PC-3 (cell line): Measurements from ENCODE around the gene MS4A18. TPM values are rescaled to one million over a fixed set of nuclear protein-coding genes. Genes with fewer than 3 reads are reported as not detected.
A peak's percentile ranks its signal among the peaks of the same experiment; 100 is the strongest.

ENCODE experiments used
- ATAC-seq: fragments of 200-7000 bp; cut with Tn5 transposase; 2 replicates; pipeline ENCODE4 v1.9.1; 2020; ENCODE audit warnings: mild to moderate bottlenecking, moderate library complexity
- BruUV-seq: library from RNA; stranded (reverse); fragments of 400-500 nt; replicated peaks from 2 replicates; lab custom pipeline; 2021; lab: Mats Ljungman, UMichigan
- CTCF ChIA-PET: fragments of 300-600 bp; sonication (Branson Sonifier 250); formaldehyde crosslinking; loops from one replicate; lab custom pipeline; 2022; ENCODE audit warnings: antibody characterized with exemption; lab: Charles Lee
- POLR2A ChIA-PET: fragments of 300-600 bp; sonication (Branson Sonifier 250); formaldehyde crosslinking; loops from one replicate; lab custom pipeline; 2022; ENCODE audit warnings: antibody characterized with exemption; ENCODE audit not compliant: unreplicated experiment; lab: Charles Lee
- DNase-seq: peaks from one replicate; pipeline ENCODE4 v3.0.0-alpha.2; 2015
- H2AFZ ChIP-seq: fragments of 300-600 bp; sonication (generic); 2 replicates; pipeline ENCODE4 v1.6.0; 2016; ENCODE audit warnings: antibody characterized with exemption, low read length
- H3F3A ChIP-seq: fragments of 300-600 bp; sonication (generic); one replicate; pipeline ENCODE4 v1.6.0; 2017; ENCODE audit warnings: antibody characterized with exemption, low read length, control low read depth, mild to moderate bottlenecking; ENCODE audit not compliant: unreplicated experiment
- H3K27ac ChIP-seq: fragments of 300-600 bp; sonication (generic); 2 replicates; pipeline ENCODE4 v1.5.1; 2016; ENCODE audit warnings: mild to moderate bottlenecking, low read length
- H3K27me3 ChIP-seq: fragments of 300-600 bp; sonication (generic); 2 replicates; pipeline ENCODE4 v1.6.1; 2016; ENCODE audit warnings: low read length, mixed read lengths
- H3K36me3 ChIP-seq: fragments of 300-600 bp; sonication (generic); 2 replicates; pipeline ENCODE4 v1.6.1; 2016; ENCODE audit warnings: low read depth, mixed run types, low read length, mixed read lengths
- H3K4me1 ChIP-seq: fragments of 300-600 bp; sonication (generic); 2 replicates; pipeline ENCODE4 v1.5.1; 2016; ENCODE audit warnings: low read length; ENCODE audit not compliant: insufficient read depth
- H3K4me2 ChIP-seq: fragments of 300-600 bp; sonication (generic); 2 replicates; pipeline ENCODE4 v1.6.0; 2016; ENCODE audit warnings: low read length
- H3K4me3 ChIP-seq: fragments of 300-600 bp; sonication (generic); 2 replicates; pipeline ENCODE4 v1.5.1; 2016; ENCODE audit warnings: mild to moderate bottlenecking, low read length, mixed read lengths
- H3K79me2 ChIP-seq: fragments of 300-600 bp; sonication (generic); 2 replicates; pipeline ENCODE4 v1.6.1; 2017; ENCODE audit warnings: low read length, mixed read lengths
- H3K9ac ChIP-seq: fragments of 300-600 bp; sonication (generic); 2 replicates; pipeline ENCODE4 v1.6.0; 2016; ENCODE audit warnings: mild to moderate bottlenecking, low read length
- H3K9me2 ChIP-seq: fragments of 300-600 bp; sonication (generic); replicated peaks from 2 replicates; pipeline ENCODE4 v1.6.1; 2016; ENCODE audit warnings: mixed run types, low read length, mixed read lengths
- H3K9me3 ChIP-seq: fragments of 300-600 bp; sonication (generic); 2 replicates; pipeline ENCODE4 v1.6.1; 2016; ENCODE audit warnings: low read length, mixed read lengths
- H4K20me1 ChIP-seq: fragments of 300-600 bp; sonication (generic); 2 replicates; pipeline ENCODE4 v1.6.1; 2016; ENCODE audit warnings: low read length, mixed read lengths
- EZH2 ChIP-seq: fragments of 300-600 bp; sonication (generic); IDR thresholded peaks from one replicate; pipeline ENCODE4 v1.6.1; 2017; ENCODE audit warnings: antibody characterized with exemption, mild to moderate bottlenecking, low read length; ENCODE audit not compliant: unreplicated experiment
- EZH2phosphoT487 ChIP-seq: fragments of 300-600 bp; sonication (generic); IDR thresholded peaks from 2 replicates; pipeline ENCODE4 v1.6.1; 2018; ENCODE audit warnings: mild to moderate bottlenecking, antibody characterized with exemption, low read length, borderline replicate concordance
- intact Hi-C: fragments of 100-400 bp; cut with micrococcal nuclease; formaldehyde crosslinking; loops from 2 replicates; pipeline ENCODE4 v1.9.0; 2023
- total RNA-seq: library from RNA; depleted of rRNA; stranded (reverse); fragments of >200 nt; gene quantifications from 2 replicates; pipeline ENCODE4 v1.2.3, GENCODE V29; 2014
- TF ChIP-seq, protein P1 (sequence below): fragments of 300-600 bp; sonication (generic); conservative IDR thresholded peaks from 2 replicates; pipeline ENCODE4 v1.5.1; 2017; ENCODE audit warnings: antibody characterized with exemption, low read depth, mild to moderate bottlenecking, low read length

Gene MS4A18
- total RNA-seq, 1 experiment from 2014 or later: not detected

DNA sequence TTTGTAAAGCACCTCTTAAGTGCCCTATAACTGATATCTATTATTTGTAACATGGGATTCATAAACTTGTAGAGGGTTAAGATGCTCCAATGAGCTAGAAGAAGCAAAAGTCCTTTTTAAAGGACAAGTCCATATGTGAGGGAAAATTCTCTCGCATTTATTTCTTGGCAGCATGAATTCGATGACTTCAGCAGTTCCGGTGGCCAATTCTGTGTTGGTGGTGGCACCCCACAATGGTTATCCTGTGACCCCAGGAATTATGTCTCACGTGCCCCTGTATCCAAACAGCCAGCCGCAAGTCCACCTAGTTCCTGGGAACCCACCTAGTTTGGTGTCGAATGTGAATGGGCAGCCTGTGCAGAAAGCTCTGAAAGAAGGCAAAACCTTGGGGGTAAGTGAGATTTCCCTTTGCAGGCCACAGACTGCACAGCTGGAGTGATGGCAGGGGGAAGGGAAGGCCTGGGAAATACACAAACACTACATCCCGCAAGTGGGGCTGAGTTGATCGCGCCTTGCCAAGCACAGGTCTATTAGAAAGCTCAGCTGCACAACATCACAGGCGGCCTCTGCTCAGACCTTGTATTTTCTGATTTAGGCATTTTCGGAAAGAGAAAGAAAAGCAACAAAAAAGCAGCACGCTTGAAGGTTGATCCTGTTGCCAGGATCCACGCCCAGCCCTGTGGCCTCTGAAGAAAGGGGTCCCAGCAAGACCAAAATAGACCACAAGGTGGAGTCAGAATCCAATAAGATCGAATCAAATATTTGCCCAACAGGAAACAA lies 23.6 kb upstream of the MS4A18 start:
- Histone ChIP-seq H3K27me3 (peaks cover 44% of the 10 kb centered on the region; the same call in 1 of the 2 replicates), H3K27ac (no peak overlapping the region), H2AFZ (peak overlapping the region; percentile 8), H3K4me3 (no peak overlapping the region; the same call in 1 of the 2 replicates), H3K9me2 (no peaks in the 10 kb centered on the region), H3K4me2 (peak overlapping the region; percentile 29), H3F3A (no peaks in the 10 kb centered on the region), H3K4me1 (0 out of 2 replicates have a peak, but pooled peaks cover 4% of the 10 kb centered on the region), H3K79me2 (no peaks in the 10 kb centered on the region), H3K9ac (no peak overlapping the region), H3K36me3 (no peaks in the 10 kb centered on the region), H3K9me3 (no peaks in the 10 kb centered on the region), H4K20me1 (no peaks in the 10 kb centered on the region)
- TF ChIP-seq, protein P1, sequence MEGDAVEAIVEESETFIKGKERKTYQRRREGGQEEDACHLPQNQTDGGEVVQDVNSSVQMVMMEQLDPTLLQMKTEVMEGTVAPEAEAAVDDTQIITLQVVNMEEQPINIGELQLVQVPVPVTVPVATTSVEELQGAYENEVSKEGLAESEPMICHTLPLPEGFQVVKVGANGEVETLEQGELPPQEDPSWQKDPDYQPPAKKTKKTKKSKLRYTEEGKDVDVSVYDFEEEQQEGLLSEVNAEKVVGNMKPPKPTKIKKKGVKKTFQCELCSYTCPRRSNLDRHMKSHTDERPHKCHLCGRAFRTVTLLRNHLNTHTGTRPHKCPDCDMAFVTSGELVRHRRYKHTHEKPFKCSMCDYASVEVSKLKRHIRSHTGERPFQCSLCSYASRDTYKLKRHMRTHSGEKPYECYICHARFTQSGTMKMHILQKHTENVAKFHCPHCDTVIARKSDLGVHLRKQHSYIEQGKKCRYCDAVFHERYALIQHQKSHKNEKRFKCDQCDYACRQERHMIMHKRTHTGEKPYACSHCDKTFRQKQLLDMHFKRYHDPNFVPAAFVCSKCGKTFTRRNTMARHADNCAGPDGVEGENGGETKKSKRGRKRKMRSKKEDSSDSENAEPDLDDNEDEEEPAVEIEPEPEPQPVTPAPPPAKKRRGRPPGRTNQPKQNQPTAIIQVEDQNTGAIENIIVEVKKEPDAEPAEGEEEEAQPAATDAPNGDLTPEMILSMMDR: peak; percentile 83
- TF ChIP-seq EZH2phosphoT487: no peak
- ATAC-seq: peak; percentile 64
- no TSS peak for BruUV-seq
- ChIA-PET CTCF (no interaction called here), POLR2A (no interaction called here)
- peak; percentile 79 for DNase-seq
- intact Hi-C loops: loop anchor here (2.0 kb wide), 1 partner anchor 56 kb away; the partner anchor contains the start of gene MS4A15

GRCh38 chr11:60701469-60701818 lies 23.1 kb upstream of the MS4A18 start:
- H3K9me2 ChIP-seq: no peaks in the 10 kb centered on the region
- H3K27ac ChIP-seq: no peak overlapping the region
- 0 out of 2 replicates have a peak, but pooled peaks cover 4% of the 10 kb centered on the region for H3K4me1 ChIP-seq
- no peaks in the 10 kb centered on the region for H3K36me3 ChIP-seq
- H3K9ac ChIP-seq: no peak overlapping the region
- H3K4me3 ChIP-seq: no peak overlapping the region; the same call in 1 of the 2 replicates
- H4K20me1 ChIP-seq: no peaks in the 10 kb centered on the region
- no peaks in the 10 kb centered on the region for H3K9me3 ChIP-seq
- H3K79me2 ChIP-seq: no peaks in the 10 kb centered on the region
- H3K4me2 ChIP-seq: peak overlapping the region; percentile 29
- no TSS peak for BruUV-seq
- H3F3A ChIP-seq: no peaks in the 10 kb centered on the region
- H3K27me3 ChIP-seq: peaks cover 46% of the 10 kb centered on the region
- CTCF ChIA-PET: no interaction called here
- ATAC-seq: no peak
- TF ChIP-seq, protein P1: no peak
- TF ChIP-seq EZH2: no peak
- TF ChIP-seq EZH2phosphoT487: no peak
- intact Hi-C loops: loop anchor here (2.0 kb wide), 1 partner anchor 55 kb away; the partner anchor contains the start of gene MS4A15
- POLR2A ChIA-PET: no interaction called here
- peak overlapping the region; percentile 8 for H2AFZ ChIP-seq
- no peak for DNase-seq

DNA sequence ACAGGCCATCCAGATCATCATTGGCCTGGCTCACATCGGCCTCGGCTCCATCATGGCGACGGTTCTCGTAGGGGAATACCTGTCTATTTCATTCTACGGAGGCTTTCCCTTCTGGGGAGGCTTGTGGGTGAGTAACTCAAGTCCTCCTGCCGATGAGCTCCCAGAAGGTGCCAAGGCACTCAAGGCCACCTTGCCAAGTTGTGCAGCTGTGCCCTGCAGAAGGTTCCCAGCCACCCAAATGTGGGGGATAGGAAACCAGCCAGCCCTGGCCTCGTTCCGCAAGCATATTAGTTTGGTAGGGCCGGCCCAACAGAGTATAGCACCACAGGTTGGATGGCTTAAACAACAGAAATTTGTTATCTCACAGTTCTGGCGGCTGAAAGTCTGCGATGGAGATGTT lies 21.1 kb upstream of the MS4A18 start:
- no peak overlapping the region for H2AFZ ChIP-seq
- peaks cover 41% of the 10 kb centered on the region for H3K27me3 ChIP-seq
- no peaks in the 10 kb centered on the region for H3K9me3 ChIP-seq
- no peaks in the 10 kb centered on the region for H4K20me1 ChIP-seq
- no peak for TF ChIP-seq EZH2
- TF ChIP-seq, protein P1: no peak
- ATAC-seq (no peak), DNase-seq (no peak)
- 0 out of 2 replicates have a peak, but pooled peaks cover 4% of the 10 kb centered on the region for H3K4me1 ChIP-seq
- no peaks in the 10 kb centered on the region for H3K9me2 ChIP-seq
- no peak overlapping the region for H3K4me2 ChIP-seq
- no peak overlapping the region for H3K4me3 ChIP-seq
- no TSS peak for BruUV-seq
- H3K9ac ChIP-seq: no peak overlapping the region
- H3K27ac ChIP-seq: no peak overlapping the region
- ChIA-PET CTCF (no interaction called here), POLR2A (no interaction called here)
- no peaks in the 10 kb centered on the region for H3K36me3 ChIP-seq
- H3K79me2 ChIP-seq: no peaks in the 10 kb centered on the region
- H3F3A ChIP-seq: no peaks in the 10 kb centered on the region
- intact Hi-C loops: no loop called here
